ENCODE data around the gene HNRNPD.
"Not testable (repeated sequence)": the region's sequence is repeated elsewhere in the genome, so short reads cannot be mapped to it uniquely, and the experiment has no call there.

GRCh38 chr4:82415061-82415460 lies 41.3 kb upstream of the HNRNPD start:
- TF ChIP-seq CTCF, POLR2A (IDR thresholded peaks at IDR 0.05): not testable (repeated sequence)
